Astrocyte (in vitro differentiated cells and primary cell): Measurements from ENCODE around the gene CLCF1. TPM values are rescaled to one million over a fixed set of nuclear protein-coding genes. Genes with fewer than 3 reads are reported as not detected.
A peak's percentile ranks its signal among the peaks of the same experiment; 100 is the strongest.

Source experiments
- DNase-seq: peaks from one replicate; pipeline ENCODE4 v3.0.0-alpha.2; 2010; ENCODE audit warnings: low read depth
- FAIRE-seq: peaks from 2 replicates; lab custom pipeline; 2011; peaks lifted over from hg19 to GRCh38; lab: Jason Lieb, UNC
- H2AFZ ChIP-seq: 2 replicates; pipeline ENCODE4 v1.6.0; 2012; ENCODE audit warnings: low read depth, low read length, inconsistent platforms
- H3K27ac ChIP-seq: 2 replicates; pipeline ENCODE4 v1.5.1; 2011; ENCODE audit warnings: low read depth, low read length, inconsistent platforms
- H3K27me3 ChIP-seq: 2 replicates; pipeline ENCODE4 v1.6.0; 2011; ENCODE audit warnings: low read length, inconsistent platforms; ENCODE audit not compliant: insufficient read depth
- H3K36me3 ChIP-seq: 2 replicates; pipeline ENCODE4 v1.5.1; 2011; ENCODE audit warnings: low read length, inconsistent platforms; ENCODE audit not compliant: insufficient read depth
- H3K4me1 ChIP-seq: 2 replicates; pipeline ENCODE4 v1.5.1; 2011; ENCODE audit warnings: low read length, inconsistent platforms; ENCODE audit not compliant: insufficient read depth
- H3K4me2 ChIP-seq: 2 replicates; pipeline ENCODE4 v1.6.0; 2012; ENCODE audit warnings: low read length, inconsistent platforms
- H3K4me3 ChIP-seq: 2 replicates; pipeline ENCODE4 v1.5.1; 2011; ENCODE audit warnings: low read depth, mild to moderate bottlenecking, low read length, inconsistent platforms; ENCODE audit not compliant: insufficient read depth
- H3K79me2 ChIP-seq: 2 replicates; pipeline ENCODE4 v1.6.0; 2012; ENCODE audit warnings: mild to moderate bottlenecking, low read length, inconsistent platforms; ENCODE audit not compliant: insufficient read depth
- H3K9ac ChIP-seq: 2 replicates; pipeline ENCODE4 v1.6.0; 2012; ENCODE audit warnings: mild to moderate bottlenecking, low read length, inconsistent platforms
- H3K9me3 ChIP-seq: 2 replicates; pipeline ENCODE4 v1.5.1; 2012; ENCODE audit warnings: low read depth, mild to moderate bottlenecking, low read length, inconsistent platforms; ENCODE audit not compliant: insufficient read depth
- H4K20me1 ChIP-seq: 2 replicates; pipeline ENCODE4 v1.6.0; 2012; ENCODE audit warnings: low read length, inconsistent platforms; ENCODE audit not compliant: insufficient read depth
- H3K27ac Mint-ChIP-seq: one replicate; pipeline ENCODE4 v1.8.0; 2021; ENCODE audit warnings: mild to moderate bottlenecking, mixed read lengths; ENCODE audit not compliant: unreplicated experiment
- H3K27me3 Mint-ChIP-seq: one replicate; pipeline ENCODE4 v1.8.0; 2021; ENCODE audit warnings: low read depth, mixed read lengths; ENCODE audit not compliant: unreplicated experiment
- H3K36me3 Mint-ChIP-seq: one replicate; pipeline ENCODE4 v1.8.0; 2021; ENCODE audit warnings: low read depth, mixed read lengths; ENCODE audit not compliant: unreplicated experiment
- H3K4me1 Mint-ChIP-seq: one replicate; pipeline ENCODE4 v1.8.0; 2021; ENCODE audit warnings: low read depth, mixed read lengths; ENCODE audit not compliant: unreplicated experiment
- H3K4me3 Mint-ChIP-seq: one replicate; pipeline ENCODE4 v1.8.0; 2021; ENCODE audit warnings: mild to moderate bottlenecking, moderate library complexity, mixed read lengths; ENCODE audit not compliant: unreplicated experiment
- H3K9me3 Mint-ChIP-seq: one replicate; pipeline ENCODE4 v1.8.0; 2021; ENCODE audit warnings: mild to moderate bottlenecking, mixed read lengths; ENCODE audit not compliant: unreplicated experiment
- CTCF ChIP-seq: IDR thresholded peaks from 2 replicates; pipeline ENCODE4 v1.5.1; 2011; ENCODE audit warnings: low read depth, mild to moderate bottlenecking, inconsistent platforms, low read length, moderate library complexity; ENCODE audit not compliant: insufficient read depth
- EZH2 ChIP-seq: IDR thresholded peaks from 2 replicates; pipeline ENCODE4 v1.6.1; 2012; ENCODE audit warnings: mild to moderate bottlenecking, low read length, inconsistent platforms; ENCODE audit not compliant: insufficient read depth
- total RNA-seq: library from RNA; stranded (reverse); gene quantifications from 2 replicates; pipeline ENCODE4 v1.2.1, GENCODE V29; 2021

CLCF1 gene
- total RNA-seq, 1 donor from 2014 or later: 17.6 TPM

GRCh38 chr11:67349036-67349435 is 24.4 kb downstream of the CLCF1 start:
- no peak for FAIRE-seq
- TF ChIP-seq CTCF (no peak), EZH2 (no peak)
- Histone ChIP-seq H3K4me3 (no peak overlapping the region), H3K27me3 (no peaks in the 10 kb centered on the region), H2AFZ (no peak overlapping the region), H3K27ac (no peak overlapping the region), H3K4me1 (peaks cover 36% of the 10 kb centered on the region), H4K20me1 (peaks cover 22% of the 10 kb centered on the region), H3K9ac (no peak overlapping the region), H3K36me3 (no peaks in the 10 kb centered on the region), H3K9me3 (no peaks in the 10 kb centered on the region), H3K4me2 (no peak overlapping the region), H3K79me2 (peaks cover 16% of the 10 kb centered on the region)
- DNase-seq: no peak
- Mint-ChIP-seq H3K4me3 (peak overlapping the region; percentile 46), H3K4me1 (peaks cover 29% of the 10 kb centered on the region), H3K27me3 (no peaks in the 10 kb centered on the region), H3K9me3 (no peaks in the 10 kb centered on the region), H3K36me3 (no peaks in the 10 kb centered on the region), H3K27ac (peak overlapping the region; percentile 60)

- DNase-seq (peak; percentile 52), FAIRE-seq (no peak)
- Mint-ChIP-seq H3K4me1 (peaks cover 27% of the 10 kb centered on the region), H3K9me3 (no peaks in the 10 kb centered on the region), H3K36me3 (no peaks in the 10 kb centered on the region), H3K27ac (no peak overlapping the region), H3K4me3 (peak overlapping the region; percentile 57), H3K27me3 (no peaks in the 10 kb centered on the region)
- no peaks in the 10 kb centered on the region for H3K27me3 ChIP-seq
- no peak overlapping the region for H3K4me3 ChIP-seq
- H3K4me1 ChIP-seq: peaks cover 32% of the 10 kb centered on the region
- peaks cover 15% of the 10 kb centered on the region for H3K79me2 ChIP-seq
- H2AFZ ChIP-seq: no peak overlapping the region
- H3K9me3 ChIP-seq: no peaks in the 10 kb centered on the region
- H3K9ac ChIP-seq: no peak overlapping the region
- H4K20me1 ChIP-seq: peaks cover 22% of the 10 kb centered on the region
- no peak overlapping the region for H3K27ac ChIP-seq
- no peaks in the 10 kb centered on the region for H3K36me3 ChIP-seq
- H3K4me2 ChIP-seq: peak overlapping the region; percentile 68
- TF ChIP-seq CTCF: no peak
- TF ChIP-seq EZH2: no peak
Measured at GRCh38 chr11:67347964-67348749, 25.2 kb downstream of the CLCF1 start.
